H9 (cell line): Measurements from ENCODE around the gene BCO1. TPM values are rescaled to one million over a fixed set of nuclear protein-coding genes. Genes with fewer than 3 reads are reported as not detected.

ENCODE experiments used
- DNase-seq: peaks from one replicate; pipeline ENCODE4 v3.0.0-alpha.2; 2017
- H2AFZ ChIP-seq: one replicate; pipeline ENCODE4 v1.6.1; 2013; ENCODE audit warnings: mild to moderate bottlenecking, low read length, control low read depth, moderate library complexity
- H2AK5ac ChIP-seq: 2 replicates; pipeline ENCODE4 v1.6.1; 2013; ENCODE audit warnings: low read length, control low read depth, mixed read lengths; ENCODE audit not compliant: insufficient read length
- H2BK120ac ChIP-seq: one replicate; pipeline ENCODE4 v1.6.1; 2013; ENCODE audit warnings: low read depth, mild to moderate bottlenecking, low read length, control low read depth, inconsistent platforms; ENCODE audit not compliant: poor library complexity, severe bottlenecking
- H2BK12ac ChIP-seq: 2 replicates; pipeline ENCODE4 v1.6.1; 2013; ENCODE audit warnings: low read length, control low read depth, mixed read lengths, low read depth; ENCODE audit not compliant: insufficient read length
- H2BK15ac ChIP-seq: 2 replicates; pipeline ENCODE4 v1.6.1; 2013; ENCODE audit warnings: low read depth, low read length, control low read depth
- H2BK20ac ChIP-seq: one replicate; pipeline ENCODE4 v1.6.1; 2013; ENCODE audit warnings: low read depth, mild to moderate bottlenecking, low read length, control low read depth, inconsistent platforms; ENCODE audit not compliant: poor library complexity, severe bottlenecking
- H2BK5ac ChIP-seq: 2 replicates; pipeline ENCODE4 v1.6.1; 2013; ENCODE audit warnings: low read length, control low read depth, mixed read lengths; ENCODE audit not compliant: insufficient read length
- H3K14ac ChIP-seq: 2 replicates; pipeline ENCODE4 v1.6.1; 2013; ENCODE audit warnings: low read length, control low read depth; ENCODE audit not compliant: insufficient read depth
- H3K18ac ChIP-seq: 2 replicates; pipeline ENCODE4 v1.6.1; 2013; ENCODE audit warnings: low read depth, mild to moderate bottlenecking, mixed read lengths, low read length, control low read depth; ENCODE audit not compliant: insufficient read length
- H3K23ac ChIP-seq: 2 replicates; pipeline ENCODE4 v1.6.1; 2013; ENCODE audit warnings: low read length, control low read depth, mixed read lengths, low read depth; ENCODE audit not compliant: insufficient read length
- H3K23me2 ChIP-seq: 2 replicates; pipeline ENCODE4 v1.6.1; 2013; ENCODE audit warnings: low read depth, mild to moderate bottlenecking, mixed read lengths, low read length, control low read depth; ENCODE audit not compliant: insufficient read length, poor library complexity, severe bottlenecking
- H3K27ac ChIP-seq: 2 replicates; pipeline ENCODE4 v1.5.1; 2013; ENCODE audit warnings: low read length, control low read depth, mixed read lengths, low read depth; ENCODE audit not compliant: insufficient read length
- H3K27me3 ChIP-seq: 2 replicates; pipeline ENCODE4 v1.6.1; 2013; ENCODE audit warnings: low read length, control low read depth, inconsistent platforms; ENCODE audit not compliant: insufficient read depth
- H3K4ac ChIP-seq: 2 replicates; pipeline ENCODE4 v1.6.1; 2013; ENCODE audit warnings: low read depth, mild to moderate bottlenecking, control low read depth, inconsistent platforms, low read length, moderate library complexity
- H3K4me1 ChIP-seq: 2 replicates; pipeline ENCODE4 v1.6.1; 2013; ENCODE audit warnings: low read length, control low read depth, inconsistent platforms; ENCODE audit not compliant: insufficient read depth
- H3K4me2 ChIP-seq: 2 replicates; pipeline ENCODE4 v1.6.1; 2013; ENCODE audit warnings: low read length, control low read depth, mixed read lengths; ENCODE audit not compliant: insufficient read length, insufficient read depth
- H3K56ac ChIP-seq: 2 replicates; pipeline ENCODE4 v1.6.1; 2013; ENCODE audit warnings: low read depth, mild to moderate bottlenecking, mixed read lengths, low read length, control low read depth; ENCODE audit not compliant: insufficient read length
- H3K79me1 ChIP-seq: 2 replicates; pipeline ENCODE4 v1.6.1; 2013; ENCODE audit warnings: low read depth, mild to moderate bottlenecking, moderate library complexity, low read length, control low read depth, inconsistent platforms; ENCODE audit not compliant: insufficient read depth, poor library complexity, severe bottlenecking
- H3K79me2 ChIP-seq: 2 replicates; pipeline ENCODE4 v1.6.1; 2013; ENCODE audit warnings: low read length, control low read depth, inconsistent platforms; ENCODE audit not compliant: insufficient read depth
- H3K9ac ChIP-seq: 2 replicates; pipeline ENCODE4 v1.6.1; 2013; ENCODE audit warnings: low read length, control low read depth, mixed read lengths; ENCODE audit not compliant: insufficient read length; ENCODE audit errors: extremely low read depth
- H3K9me3 ChIP-seq: one replicate; pipeline ENCODE4 v1.6.1; 2013; ENCODE audit warnings: low read depth, low read length, inconsistent platforms; ENCODE audit not compliant: control insufficient read depth
- H3T11ph ChIP-seq: one replicate; pipeline ENCODE4 v1.6.1; 2013; ENCODE audit warnings: mild to moderate bottlenecking, low read length, control low read depth, inconsistent platforms
- H4K20me1 ChIP-seq: one replicate; pipeline ENCODE4 v1.6.1; 2013; ENCODE audit not compliant: control insufficient read depth, insufficient read length, insufficient read depth
- H4K5ac ChIP-seq: 2 replicates; pipeline ENCODE4 v1.6.1; 2013; ENCODE audit warnings: low read depth, mild to moderate bottlenecking, mixed read lengths, low read length, control low read depth; ENCODE audit not compliant: insufficient read length
- H4K8ac ChIP-seq: replicated peaks from 2 replicates; pipeline ENCODE4 v1.6.1; 2013; ENCODE audit warnings: low read length, control low read depth, mixed read lengths, low read depth; ENCODE audit not compliant: insufficient read length
- H4K91ac ChIP-seq: 2 replicates; pipeline ENCODE4 v1.6.1; 2013; ENCODE audit warnings: low read depth, mild to moderate bottlenecking, moderate library complexity, mixed read lengths, low read length, control low read depth; ENCODE audit not compliant: insufficient read length
- H3K27ac Mint-ChIP-seq, 3 experiments: 2 replicates in 2 of 3; 3 replicates in 1 of 3; pipeline ENCODE4 v1.8.0; 2020 to 2021; ENCODE audit warnings: mixed read lengths in 3 of 3, mild to moderate bottlenecking in 1 of 3, moderate library complexity in 1 of 3
- H3K27me3 Mint-ChIP-seq: 2 replicates; pipeline ENCODE4 v1.8.0; 2021; ENCODE audit warnings: low read depth, mild to moderate bottlenecking, moderate library complexity, mixed read lengths
- H3K36me3 Mint-ChIP-seq, 3 experiments: 2 replicates in 2 of 3; 3 replicates in 1 of 3; pipeline ENCODE4 v1.8.0; 2020 to 2021; ENCODE audit warnings: low read depth in 3 of 3, mixed read lengths in 3 of 3; ENCODE audit not compliant: insufficient read depth in 1 of 3
- H3K4me1 Mint-ChIP-seq, 2 experiments: 2 replicates each; pipeline ENCODE4 v1.8.0; 2020; ENCODE audit warnings: mixed read lengths in 2 of 2
- H3K4me3 Mint-ChIP-seq, 2 experiments: 2 replicates in 1 of 2; 3 replicates in 1 of 2; pipeline ENCODE4 v1.8.0; 2020 to 2021; ENCODE audit warnings: mild to moderate bottlenecking in 2 of 2, mixed read lengths in 2 of 2, moderate library complexity in 1 of 2
- H3K9me3 Mint-ChIP-seq, 2 experiments: 2 replicates in 1 of 2; 3 replicates in 1 of 2; pipeline ENCODE4 v1.8.0; 2020; ENCODE audit warnings: mild to moderate bottlenecking in 2 of 2, mixed read lengths in 2 of 2, moderate library complexity in 1 of 2
- CTCF ChIP-seq: fragments of 200-600 bp; sonication (generic); conservative IDR thresholded peaks from 3 replicates; pipeline ENCODE4 v1.8.0; 2021; ENCODE audit warnings: antibody characterized with exemption, mild to moderate bottlenecking
- WGBS: extraction: QIAGEN DNeasy Blood & Tissue Kit; methylation state at CpG from one replicate; pipeline ENCODE4 v1.1.7; 2013; ENCODE audit warnings: missing lambda C conversion rate, low lambda C conversion rate, mixed read lengths; ENCODE audit not compliant: insufficient read length; ENCODE audit errors: extremely low coverage; 5-methylcytosine and 5-hydroxymethylcytosine counted together
- total RNA-seq: library from RNA; stranded (reverse); gene quantifications from 2 replicates; pipeline ENCODE4 v1.2.1, GENCODE V29; 2021

The BCO1 gene
- total RNA-seq, 1 experiment from 2014 or later, result not detected

GRCh38 chr16:81254922-81255526 is 16.5 kb downstream of the BCO1 start:
- Histone ChIP-seq H3K9me3 (no peaks in the 10 kb centered on the region), H3K79me1 (no peaks in the 10 kb centered on the region), H3K14ac (no peak overlapping the region), H2BK12ac (no peak overlapping the region), H4K20me1 (no peaks in the 10 kb centered on the region), H3K27ac (no peak overlapping the region), H4K8ac (no peak overlapping the region), H2AFZ (no peak overlapping the region), H2AK5ac (no peak overlapping the region), H3T11ph (no peak overlapping the region), H3K4ac (no peak overlapping the region), H2BK5ac (no peak overlapping the region), H3K4me1 (no peaks in the 10 kb centered on the region), H2BK20ac (no peak overlapping the region), H3K18ac (no peak overlapping the region), H3K27me3 (no peaks in the 10 kb centered on the region), H3K79me2 (no peaks in the 10 kb centered on the region), H3K9ac (no peak overlapping the region), H2BK15ac (no peak overlapping the region), H3K4me2 (no peak overlapping the region), H3K23me2 (no peaks in the 10 kb centered on the region), H2BK120ac (no peak overlapping the region), H3K56ac (no peak overlapping the region), H4K5ac (no peak overlapping the region), H3K23ac (no peak overlapping the region), H4K91ac (no peak overlapping the region)
- TF ChIP-seq CTCF, result no peak
- H3K27ac Mint-ChIP-seq, result no peak overlapping the region
- WGBS, result no CpG with 5 or more reads among the region's 5 CpGs
- DNase-seq, result no peak
- H3K9me3 Mint-ChIP-seq, result no peaks in the 10 kb centered on the region
- H3K4me3 Mint-ChIP-seq, result no peak overlapping the region
- H3K4me1 Mint-ChIP-seq, result no peaks in the 10 kb centered on the region
- no peaks in the 10 kb centered on the region; the same call in 1 of the 2 replicates for H3K27me3 Mint-ChIP-seq
- H3K36me3 Mint-ChIP-seq, result no peaks in the 10 kb centered on the region
